GM23338 (cell line): ENCODE results near the gene SRSF3. TPM values are rescaled to one million over a fixed set of nuclear protein-coding genes. Genes with fewer than 3 reads are reported as not detected.

Experiments
- ATAC-seq: fragments of 200-7000 bp; cut with Tn5 transposase; 3 replicates; pipeline ENCODE4 v1.9.1; 2020
- DNase-seq: peaks from one replicate; pipeline ENCODE4 v3.0.0-alpha.2; 2015; ENCODE audit warnings: low spot score
- H2AFZ ChIP-seq: fragments of 200-600 bp; sonication (generic); 2 replicates; pipeline ENCODE4 v1.8.0; 2016; ENCODE audit warnings: antibody characterized with exemption, mild to moderate bottlenecking, moderate library complexity
- H3F3A ChIP-seq: fragments of 200-600 bp; sonication (generic); replicated peaks from 2 replicates; pipeline ENCODE4 v1.8.0; 2017; ENCODE audit warnings: antibody characterized with exemption, mixed run types, low read depth
- H3K27ac ChIP-seq: fragments of 200-600 bp; sonication (generic); 2 replicates; pipeline ENCODE4 v1.6.1; 2016; ENCODE audit warnings: low read depth
- H3K27me3 ChIP-seq: fragments of 200-600 bp; sonication (generic); 2 replicates; pipeline ENCODE4 v1.8.0; 2016; ENCODE audit warnings: mild to moderate bottlenecking, mixed run types, moderate library complexity; ENCODE audit not compliant: insufficient read depth
- H3K36me3 ChIP-seq: fragments of 200-600 bp; sonication (generic); 2 replicates; pipeline ENCODE4 v1.8.0; 2016; ENCODE audit warnings: mild to moderate bottlenecking; ENCODE audit not compliant: insufficient read depth
- H3K4me1 ChIP-seq: fragments of 200-600 bp; sonication (generic); 2 replicates; pipeline ENCODE4 v1.8.0; 2016; ENCODE audit warnings: mild to moderate bottlenecking, moderate library complexity; ENCODE audit not compliant: insufficient read depth
- H3K4me2 ChIP-seq: fragments of 200-600 bp; sonication (generic); 2 replicates; pipeline ENCODE4 v1.7.1; 2017; ENCODE audit warnings: mixed run types
- H3K4me3 ChIP-seq: fragments of 200-600 bp; sonication (generic); 2 replicates; pipeline ENCODE4 v1.6.1; 2016; ENCODE audit warnings: mixed run types
- H3K79me2 ChIP-seq: fragments of 200-600 bp; sonication (generic); replicated peaks from 2 replicates; pipeline ENCODE4 v1.8.0; 2017; ENCODE audit warnings: mild to moderate bottlenecking; ENCODE audit not compliant: insufficient read depth
- H3K9me2 ChIP-seq: fragments of 200-600 bp; sonication (generic); 2 replicates; pipeline ENCODE4 v1.8.0; 2017; ENCODE audit not compliant: insufficient read depth
- H4K20me1 ChIP-seq: fragments of 200-600 bp; sonication (generic); replicated peaks from 2 replicates; pipeline ENCODE4 v1.8.0; 2017; ENCODE audit warnings: mild to moderate bottlenecking; ENCODE audit not compliant: insufficient read depth
- H3K27ac Mint-ChIP-seq: 2 replicates; pipeline ENCODE4 v1.8.0; 2020; ENCODE audit warnings: inconsistent platforms, mild to moderate bottlenecking, moderate library complexity, mixed read lengths
- H3K27me3 Mint-ChIP-seq: 3 replicates; pipeline ENCODE4 v1.8.0; 2022; ENCODE audit warnings: low read depth, mild to moderate bottlenecking, moderate library complexity, mixed read lengths, inconsistent platforms; ENCODE audit not compliant: insufficient read depth, poor library complexity
- H3K36me3 Mint-ChIP-seq: 3 replicates; pipeline ENCODE4 v1.8.0; 2021; ENCODE audit warnings: low read depth, mild to moderate bottlenecking, inconsistent platforms, moderate library complexity, mixed read lengths
- H3K4me1 Mint-ChIP-seq: 3 replicates; pipeline ENCODE4 v1.8.0; 2020; ENCODE audit warnings: mild to moderate bottlenecking, inconsistent platforms, mixed read lengths
- H3K4me3 Mint-ChIP-seq: 3 replicates; pipeline ENCODE4 v1.8.0; 2021; ENCODE audit warnings: moderate library complexity, mild to moderate bottlenecking, inconsistent platforms, mixed read lengths
- H3K9me3 Mint-ChIP-seq: 3 replicates; pipeline ENCODE4 v1.8.0; 2020; ENCODE audit warnings: moderate library complexity, mild to moderate bottlenecking, inconsistent platforms, mixed read lengths
- CREB1 ChIP-seq: fragments of 250-450 bp; sonication (Bioruptor Pico); IDR thresholded peaks from 2 replicates; pipeline ENCODE4 v1.5.0; 2020; ENCODE audit warnings: low read depth, mild to moderate bottlenecking, moderate library complexity
- ETS1 ChIP-seq: IDR thresholded peaks from 2 replicates; pipeline ENCODE4 v1.6.1; 2016; ENCODE audit warnings: antibody characterized with exemption
- EZH2 ChIP-seq: fragments of 200-600 bp; sonication (generic); IDR thresholded peaks from one replicate; pipeline ENCODE4 v1.8.0; 2017; ENCODE audit warnings: antibody characterized with exemption, mild to moderate bottlenecking, low read depth; ENCODE audit not compliant: unreplicated experiment
- EZH2phosphoT487 ChIP-seq: fragments of 200-600 bp; sonication (generic); IDR thresholded peaks from one replicate; pipeline ENCODE4 v1.8.1; 2018; ENCODE audit warnings: antibody characterized with exemption; ENCODE audit not compliant: unreplicated experiment
- JUNB ChIP-seq: IDR thresholded peaks from one replicate; pipeline ENCODE4 v1.6.1; 2016; ENCODE audit warnings: antibody characterized with exemption; ENCODE audit not compliant: unreplicated experiment
- NANOG ChIP-seq: IDR thresholded peaks from 2 replicates; pipeline ENCODE4 v1.6.1; 2016; ENCODE audit warnings: antibody characterized with exemption, borderline replicate concordance
- POLR2AphosphoS5 ChIP-seq: IDR thresholded peaks from 2 replicates; pipeline ENCODE4 v1.6.1; 2016; ENCODE audit warnings: antibody characterized with exemption, low read depth
- REST ChIP-seq: IDR thresholded peaks from one replicate; pipeline ENCODE4 v1.6.1; 2018; ENCODE audit warnings: antibody characterized with exemption; ENCODE audit not compliant: unreplicated experiment
- STAT1 ChIP-seq: IDR thresholded peaks from one replicate; pipeline ENCODE4 v1.6.1; 2016; ENCODE audit warnings: antibody characterized with exemption; ENCODE audit not compliant: unreplicated experiment
- ZNF114 ChIP-seq: fragments of 250-450 bp; sonication (Bioruptor Pico); IDR thresholded peaks from 2 replicates; pipeline ENCODE4 v1.5.0; 2020; ENCODE audit warnings: mild to moderate bottlenecking, moderate library complexity
- ZNF331 ChIP-seq: fragments of 250-450 bp; sonication (Bioruptor Pico); IDR thresholded peaks from 2 replicates; pipeline ENCODE4 v1.5.0; 2020; ENCODE audit warnings: low read depth, mild to moderate bottlenecking, moderate library complexity
- ZNF462 ChIP-seq: fragments of 250-450 bp; sonication (Bioruptor Pico); IDR thresholded peaks from 2 replicates; pipeline ENCODE4 v1.5.0; 2020; ENCODE audit warnings: mild to moderate bottlenecking, moderate library complexity
- polyA plus RNA-seq: library from polyadenylated mRNA; unstranded; fragments of >200 nt; fragmentation: Nextera tagmentation; extraction: Ambion mirVana; gene quantifications from 2 replicates; pipeline ENCODE4 v1.2.1, GENCODE V29; 2016
- total RNA-seq: library from RNA; depleted of rRNA; stranded (reverse); fragments of >200 nt; shearing (Covaris generic); gene quantifications from 2 replicates; pipeline ENCODE4 v1.2.3, GENCODE V29; 2014
- TF ChIP-seq, protein P1 (sequence below), 2 experiments: fragments of 200-600 bp in 1 of 2; sonication (generic) in 1 of 2; conservative IDR thresholded peaks; 2 replicates each; pipeline versions ENCODE4 v1.5.1 to v1.6.1; 2016 to 2017; ENCODE audit warnings: antibody characterized with exemption in 2 of 2, low read depth in 2 of 2, mild to moderate bottlenecking in 2 of 2, moderate library complexity in 1 of 2

SRSF3 gene
- total and polyA plus RNA-seq, 2 experiments from 2014 or later = 436 to 655 TPM

DNA sequence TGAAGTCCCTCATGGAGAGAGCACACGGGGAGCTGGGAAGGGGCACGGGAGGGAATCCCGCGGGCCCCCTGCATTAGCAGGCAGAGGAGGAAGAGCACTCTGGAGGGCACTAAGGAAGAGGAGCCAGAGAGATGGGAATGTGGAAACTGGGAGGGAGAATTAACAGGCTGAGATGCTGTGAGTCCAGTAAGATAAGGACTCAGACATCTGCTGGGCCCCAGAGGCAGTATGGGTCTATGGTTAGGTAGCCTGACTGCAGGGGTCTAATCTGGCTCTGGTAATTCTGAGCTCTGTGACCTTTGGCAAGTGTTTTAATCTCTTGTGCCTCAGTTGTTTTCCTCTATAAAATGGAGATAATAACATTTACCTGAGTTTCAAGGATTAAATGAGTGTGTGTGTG is 15.7 kb upstream of the SRSF3 start:
- H3K9me2 ChIP-seq = no peaks in the 10 kb centered on the region
- H3K79me2 ChIP-seq = no peaks in the 10 kb centered on the region
- no peaks in the 10 kb centered on the region for H3K9me3 Mint-ChIP-seq
- H3K27me3 Mint-ChIP-seq = peaks cover 11% of the 10 kb centered on the region
- no peak for DNase-seq
- no peaks in the 10 kb centered on the region for H3K36me3 Mint-ChIP-seq
- peaks cover 6% of the 10 kb centered on the region for H3K4me1 Mint-ChIP-seq
- no peaks in the 10 kb centered on the region for H4K20me1 ChIP-seq
- no peak overlapping the region for H3K27ac Mint-ChIP-seq
- ATAC-seq = no peak
- H2AFZ ChIP-seq = 0 out of 2 replicates have a peak overlapping the region, but pooled peaks have one; percentile 10
- H3K27ac ChIP-seq = no peak overlapping the region
- TF ChIP-seq CREB1 (no peak), JUNB (no peak), ZNF331 (CRISPR knock-in tag) (no peak), EZH2phosphoT487 (no peak), NANOG (no peak), STAT1 (no peak), ZNF114 (CRISPR knock-in tag) (no peak), ZNF462 (CRISPR knock-in tag) (no peak), ETS1 (no peak), EZH2 (no peak), POLR2AphosphoS5 (no peak), REST (no peak)
- TF ChIP-seq, protein P1, sequence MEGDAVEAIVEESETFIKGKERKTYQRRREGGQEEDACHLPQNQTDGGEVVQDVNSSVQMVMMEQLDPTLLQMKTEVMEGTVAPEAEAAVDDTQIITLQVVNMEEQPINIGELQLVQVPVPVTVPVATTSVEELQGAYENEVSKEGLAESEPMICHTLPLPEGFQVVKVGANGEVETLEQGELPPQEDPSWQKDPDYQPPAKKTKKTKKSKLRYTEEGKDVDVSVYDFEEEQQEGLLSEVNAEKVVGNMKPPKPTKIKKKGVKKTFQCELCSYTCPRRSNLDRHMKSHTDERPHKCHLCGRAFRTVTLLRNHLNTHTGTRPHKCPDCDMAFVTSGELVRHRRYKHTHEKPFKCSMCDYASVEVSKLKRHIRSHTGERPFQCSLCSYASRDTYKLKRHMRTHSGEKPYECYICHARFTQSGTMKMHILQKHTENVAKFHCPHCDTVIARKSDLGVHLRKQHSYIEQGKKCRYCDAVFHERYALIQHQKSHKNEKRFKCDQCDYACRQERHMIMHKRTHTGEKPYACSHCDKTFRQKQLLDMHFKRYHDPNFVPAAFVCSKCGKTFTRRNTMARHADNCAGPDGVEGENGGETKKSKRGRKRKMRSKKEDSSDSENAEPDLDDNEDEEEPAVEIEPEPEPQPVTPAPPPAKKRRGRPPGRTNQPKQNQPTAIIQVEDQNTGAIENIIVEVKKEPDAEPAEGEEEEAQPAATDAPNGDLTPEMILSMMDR (conservative IDR thresholded peaks at IDR 0.05; ENCODE audit: low read depth in 2 of 2) = no peak
- H3K27me3 ChIP-seq = no peaks in the 10 kb centered on the region
- no peaks in the 10 kb centered on the region for H3K4me1 ChIP-seq
- H3F3A ChIP-seq = 0 out of 2 replicates have a peak, but pooled peaks cover 4% of the 10 kb centered on the region
- no peak overlapping the region for H3K4me2 ChIP-seq
- no peaks in the 10 kb centered on the region for H3K36me3 ChIP-seq
- no peak overlapping the region for H3K4me3 Mint-ChIP-seq
- H3K4me3 ChIP-seq = no peak overlapping the region
